ENCODE measurements around the gene PLK2.

DNA sequence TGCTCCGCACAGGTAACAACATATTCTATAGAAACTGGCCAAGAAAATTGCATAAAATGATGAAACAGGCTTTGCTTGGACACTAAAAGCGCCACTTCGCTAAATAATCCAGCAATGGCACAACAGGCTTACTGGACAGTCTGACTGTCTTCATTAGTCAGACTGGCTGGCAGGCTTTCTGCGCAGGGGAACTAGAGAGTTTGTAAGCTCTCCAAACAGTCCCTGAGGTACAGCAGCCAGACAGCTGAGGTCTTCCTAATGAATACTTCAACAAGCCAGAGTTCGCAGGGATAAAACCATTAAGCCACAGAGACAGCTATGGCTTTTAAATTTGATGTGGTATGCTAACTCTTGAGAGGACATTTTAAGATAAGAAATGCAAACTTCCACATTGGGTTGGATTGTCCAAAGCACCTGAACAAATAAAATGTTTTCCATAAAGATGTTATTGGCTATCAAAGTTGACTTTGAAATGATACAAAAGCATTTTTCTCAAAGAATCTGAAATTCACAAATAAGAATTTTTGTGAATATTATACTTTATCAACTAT, 20.7 kb downstream of the PLK2 start:
- TF ChIP-seq, protein P1, sequence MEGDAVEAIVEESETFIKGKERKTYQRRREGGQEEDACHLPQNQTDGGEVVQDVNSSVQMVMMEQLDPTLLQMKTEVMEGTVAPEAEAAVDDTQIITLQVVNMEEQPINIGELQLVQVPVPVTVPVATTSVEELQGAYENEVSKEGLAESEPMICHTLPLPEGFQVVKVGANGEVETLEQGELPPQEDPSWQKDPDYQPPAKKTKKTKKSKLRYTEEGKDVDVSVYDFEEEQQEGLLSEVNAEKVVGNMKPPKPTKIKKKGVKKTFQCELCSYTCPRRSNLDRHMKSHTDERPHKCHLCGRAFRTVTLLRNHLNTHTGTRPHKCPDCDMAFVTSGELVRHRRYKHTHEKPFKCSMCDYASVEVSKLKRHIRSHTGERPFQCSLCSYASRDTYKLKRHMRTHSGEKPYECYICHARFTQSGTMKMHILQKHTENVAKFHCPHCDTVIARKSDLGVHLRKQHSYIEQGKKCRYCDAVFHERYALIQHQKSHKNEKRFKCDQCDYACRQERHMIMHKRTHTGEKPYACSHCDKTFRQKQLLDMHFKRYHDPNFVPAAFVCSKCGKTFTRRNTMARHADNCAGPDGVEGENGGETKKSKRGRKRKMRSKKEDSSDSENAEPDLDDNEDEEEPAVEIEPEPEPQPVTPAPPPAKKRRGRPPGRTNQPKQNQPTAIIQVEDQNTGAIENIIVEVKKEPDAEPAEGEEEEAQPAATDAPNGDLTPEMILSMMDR (IDR thresholded peaks at IDR 0.05): no peak
- no peak for TF ChIP-seq POLR2A (IDR thresholded peaks at IDR 0.05)

Measured in uterus (tissue), 2 donors.